GM10847 (cell line): Measurements from ENCODE around the gene MUC6.

ENCODE experiments used
- POLR2A ChIP-seq: IDR thresholded peaks from 2 replicates; pipeline ENCODE4 v1.6.1; 2011; ENCODE audit not compliant: insufficient read length; ENCODE audit errors: extremely low read depth

The MUC6 gene

GRCh38 chr11:1035577-1036283 lies 788 bp downstream of the MUC6 start:
- no peak for TF ChIP-seq POLR2A

GRCh38 chr11:1034456-1035295 lies 1.8 kb downstream of the MUC6 start:
- TF ChIP-seq POLR2A: no peak

- no peak for TF ChIP-seq POLR2A
These were observed 2.5 kb downstream of the MUC6 start for GRCh38 chr11:1034001-1034400.

GRCh38 chr11:1033016-1033798 lies 3.3 kb downstream of the MUC6 start:
- no peak for TF ChIP-seq POLR2A

- TF ChIP-seq POLR2A: no peak
These were observed 4.1 kb downstream of the MUC6 start for GRCh38 chr11:1032310-1032891.

GRCh38 chr11:1031121-1031899 lies 5.2 kb downstream of the MUC6 start:
- no peak for TF ChIP-seq POLR2A

GRCh38 chr11:1030556-1030955 lies 6.0 kb downstream of the MUC6 start:
- no peak for TF ChIP-seq POLR2A

- TF ChIP-seq POLR2A: no peak
These were observed 6.4 kb downstream of the MUC6 start for GRCh38 chr11:1030086-1030485.

- TF ChIP-seq POLR2A: no peak
These were observed 6.9 kb downstream of the MUC6 start for GRCh38 chr11:1029654-1030053.

GRCh38 chr11:1029051-1029450 lies 7.5 kb downstream of the MUC6 start:
- no peak for TF ChIP-seq POLR2A

- no peak for TF ChIP-seq POLR2A
These were observed 7.9 kb downstream of the MUC6 start for GRCh38 chr11:1028616-1029015.

GRCh38 chr11:1028291-1028540 lies 8.3 kb downstream of the MUC6 start:
- no peak for TF ChIP-seq POLR2A

- TF ChIP-seq POLR2A: no peak
These were observed 8.8 kb downstream of the MUC6 start for GRCh38 chr11:1027483-1028290.
